HepG2 (cell line): Measurements from ENCODE around the gene MED22. TPM values are rescaled to one million over a fixed set of nuclear protein-coding genes. Genes with fewer than 3 reads are reported as not detected.
A peak's percentile ranks its signal among the peaks of the same experiment; 100 is the strongest.

ENCODE experiments used
- AGO1 ChIP-seq: fragments of 200-400 bp; formaldehyde crosslinking; IDR thresholded peaks from 2 replicates; pipeline ENCODE4 v1.6.1; 2017; ENCODE audit warnings: mild to moderate bottlenecking, low read depth, low read length, moderate library complexity; ENCODE audit not compliant: poor library complexity, severe bottlenecking
- GATAD2A ChIP-seq: IDR thresholded peaks from 2 replicates; pipeline ENCODE4 v1.6.1; 2016
- HDAC2 ChIP-seq: sonication (generic); formaldehyde crosslinking; IDR thresholded peaks from 2 replicates; pipeline ENCODE4 v1.4.0; 2020; ENCODE audit warnings: missing genetic modification reagents
- HOXA9 ChIP-seq: sonication (generic); formaldehyde crosslinking; IDR thresholded peaks from 2 replicates; pipeline ENCODE4 v1.8.1; 2022; ENCODE audit warnings: missing genetic modification reagents, mild to moderate bottlenecking, moderate library complexity, borderline replicate concordance
- JARID2 ChIP-seq: sonication (generic); formaldehyde crosslinking; IDR thresholded peaks from 2 replicates; pipeline ENCODE4 v1.8.1; 2023; ENCODE audit warnings: missing genetic modification reagents, inconsistent platforms; ENCODE audit not compliant: insufficient replicate concordance
- KAT7 ChIP-seq: IDR thresholded peaks from 2 replicates; pipeline ENCODE4 v1.6.1; 2018; ENCODE audit warnings: borderline replicate concordance, missing compliant biosample characterization
- MLX ChIP-seq: IDR thresholded peaks from 2 replicates; pipeline ENCODE4 v1.6.1; 2016
- PAXIP1 ChIP-seq: sonication (generic); formaldehyde crosslinking; conservative IDR thresholded peaks from 2 replicates; pipeline ENCODE4 v1.4.0; 2020; ENCODE audit warnings: mild to moderate bottlenecking, missing genetic modification reagents, moderate library complexity
- PRDM10 ChIP-seq: sonication (generic); formaldehyde crosslinking; IDR thresholded peaks from 2 replicates; pipeline ENCODE4 v1.4.0; 2020; ENCODE audit warnings: low read depth, missing genetic modification reagents
- SPEN ChIP-seq: sonication (generic); formaldehyde crosslinking; IDR thresholded peaks from 2 replicates; pipeline ENCODE4 v1.5.1; 2020; ENCODE audit warnings: low read depth, mild to moderate bottlenecking, missing genetic modification reagents
- ZNF275 ChIP-seq: sonication (generic); formaldehyde crosslinking; IDR thresholded peaks from 2 replicates; pipeline ENCODE4 v1.8.0; 2022; ENCODE audit warnings: missing genetic modification reagents, mild to moderate bottlenecking, inconsistent platforms, borderline replicate concordance
- ZNF552 ChIP-seq: sonication (generic); formaldehyde crosslinking; IDR thresholded peaks from 2 replicates; pipeline ENCODE4 v1.9.0; 2022; ENCODE audit warnings: missing genetic modification reagents, mild to moderate bottlenecking, borderline replicate concordance
- ZNF777 ChIP-seq: sonication (generic); formaldehyde crosslinking; IDR thresholded peaks from 2 replicates; pipeline ENCODE4 v1.4.0; 2020; ENCODE audit warnings: missing genetic modification reagents
- polyA plus RNA-seq, 8 experiments: library from polyadenylated mRNA; depleted of rRNA in 3 of 8; stranded (reverse) in 7 of 8; unstranded in 1 of 8; fragments of >200 nt; fragmentation: Illumina TruSeq in 4 of 8; extraction: Trizol in 4 of 8; gene quantifications; 2 replicates each; pipeline versions ENCODE4 v1.2.1 to v1.2.3, GENCODE V29; 2011 to 2016; ENCODE audit warnings: low read depth in 4 of 8, missing spikeins in 1 of 8, mixed read lengths in 1 of 8; ENCODE audit not compliant: insufficient read depth in 1 of 8
- total RNA-seq, 5 experiments: library from RNA; depleted of rRNA; stranded (reverse); fragments of >200 nt; fragmentation: Illumina TruSeq; extraction: Trizol; gene quantifications; 2 replicates each; pipeline ENCODE4 v1.2.3, GENCODE V29; 2016; ENCODE audit warnings: low read depth in 1 of 5
- TF ChIP-seq, protein P1 (sequence below): sonication (generic); formaldehyde crosslinking; IDR thresholded peaks from 2 replicates; pipeline ENCODE4 v1.4.0; 2020; ENCODE audit warnings: mild to moderate bottlenecking, missing genetic modification reagents, borderline replicate concordance

The MED22 gene
- total and polyA plus RNA-seq, 2 of the 13 experiments (the other 11 are each of a cell fraction or from before 2014, with no cell fraction given) = 15.8 to 22.1 TPM

- TF ChIP-seq SPEN (CRISPR knock-in tag) = no peak
- 0 out of 2 replicates have a peak, but pooled peaks have one; percentile 20 for TF ChIP-seq GATAD2A (CRISPR knock-in tag)
- TF ChIP-seq HDAC2 (CRISPR knock-in tag) = no peak; the same call in 1 of the 2 replicates
- no peak for TF ChIP-seq HOXA9
- no peak for TF ChIP-seq ZNF777 (CRISPR knock-in tag)
- TF ChIP-seq PAXIP1 = peak; percentile 68
- TF ChIP-seq ZNF552 (CRISPR knock-in tag) = no peak
- no peak for TF ChIP-seq PRDM10 (CRISPR knock-in tag)
- TF ChIP-seq, protein P1, sequence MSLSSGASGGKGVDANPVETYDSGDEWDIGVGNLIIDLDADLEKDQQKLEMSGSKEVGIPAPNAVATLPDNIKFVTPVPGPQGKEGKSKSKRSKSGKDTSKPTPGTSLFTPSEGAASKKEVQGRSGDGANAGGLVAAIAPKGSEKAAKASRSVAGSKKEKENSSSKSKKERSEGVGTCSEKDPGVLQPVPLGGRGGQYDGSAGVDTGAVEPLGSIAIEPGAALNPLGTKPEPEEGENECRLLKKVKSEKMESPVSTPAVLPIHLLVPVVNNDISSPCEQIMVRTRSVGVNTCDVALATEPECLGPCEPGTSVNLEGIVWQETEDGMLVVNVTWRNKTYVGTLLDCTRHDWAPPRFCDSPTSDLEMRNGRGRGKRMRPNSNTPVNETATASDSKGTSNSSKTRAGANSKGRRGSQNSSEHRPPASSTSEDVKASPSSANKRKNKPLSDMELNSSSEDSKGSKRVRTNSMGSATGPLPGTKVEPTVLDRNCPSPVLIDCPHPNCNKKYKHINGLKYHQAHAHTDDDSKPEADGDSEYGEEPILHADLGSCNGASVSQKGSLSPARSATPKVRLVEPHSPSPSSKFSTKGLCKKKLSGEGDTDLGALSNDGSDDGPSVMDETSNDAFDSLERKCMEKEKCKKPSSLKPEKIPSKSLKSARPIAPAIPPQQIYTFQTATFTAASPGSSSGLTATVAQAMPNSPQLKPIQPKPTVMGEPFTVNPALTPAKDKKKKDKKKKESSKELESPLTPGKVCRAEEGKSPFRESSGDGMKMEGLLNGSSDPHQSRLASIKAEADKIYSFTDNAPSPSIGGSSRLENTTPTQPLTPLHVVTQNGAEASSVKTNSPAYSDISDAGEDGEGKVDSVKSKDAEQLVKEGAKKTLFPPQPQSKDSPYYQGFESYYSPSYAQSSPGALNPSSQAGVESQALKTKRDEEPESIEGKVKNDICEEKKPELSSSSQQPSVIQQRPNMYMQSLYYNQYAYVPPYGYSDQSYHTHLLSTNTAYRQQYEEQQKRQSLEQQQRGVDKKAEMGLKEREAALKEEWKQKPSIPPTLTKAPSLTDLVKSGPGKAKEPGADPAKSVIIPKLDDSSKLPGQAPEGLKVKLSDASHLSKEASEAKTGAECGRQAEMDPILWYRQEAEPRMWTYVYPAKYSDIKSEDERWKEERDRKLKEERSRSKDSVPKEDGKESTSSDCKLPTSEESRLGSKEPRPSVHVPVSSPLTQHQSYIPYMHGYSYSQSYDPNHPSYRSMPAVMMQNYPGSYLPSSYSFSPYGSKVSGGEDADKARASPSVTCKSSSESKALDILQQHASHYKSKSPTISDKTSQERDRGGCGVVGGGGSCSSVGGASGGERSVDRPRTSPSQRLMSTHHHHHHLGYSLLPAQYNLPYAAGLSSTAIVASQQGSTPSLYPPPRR (CRISPR knock-in tag) = no peak
- TF ChIP-seq JARID2 (CRISPR knock-in tag) = no peak
- no peak for TF ChIP-seq KAT7
- no peak for TF ChIP-seq MLX (CRISPR knock-in tag)
- TF ChIP-seq ZNF275 (CRISPR knock-in tag) = no peak
- TF ChIP-seq AGO1 = no peak
Observed at GRCh38 chr9:133375116-133375723, 27.3 kb upstream of the MED22 start (continued).
